Liver (tissue), 9 donors: ENCODE results near the gene PEX14. TPM values are rescaled to one million over a fixed set of nuclear protein-coding genes. Genes with fewer than 3 reads are reported as not detected.

Source experiments
- DNase-seq: peaks from one replicate; pipeline ENCODE4 v3.0.0-alpha.2; 2017; ENCODE audit warnings: low spot score
- H3K27ac ChIP-seq, 2 donors: one replicate each; pipeline ENCODE4 v1.7.0; 2013; ENCODE audit warnings: inconsistent platforms in 2 of 2, low read length in 2 of 2, control low read depth in 1 of 2, low read depth in 1 of 2, mild to moderate bottlenecking in 1 of 2
- H3K27me3 ChIP-seq, 4 donors: one replicate each; pipeline versions ENCODE4 v1.6.1 to v1.7.0; 2013; ENCODE audit warnings: low read length in 3 of 4, inconsistent platforms in 1 of 4, mild to moderate bottlenecking in 1 of 4, moderate library complexity in 1 of 4; ENCODE audit not compliant: control insufficient read depth in 4 of 4, insufficient read depth in 4 of 4
- H3K36me3 ChIP-seq, 4 donors: one replicate each; pipeline versions ENCODE4 v1.6.1 to v1.7.0; 2013; ENCODE audit warnings: low read length in 3 of 4, mild to moderate bottlenecking in 3 of 4, low read depth in 1 of 4, moderate library complexity in 1 of 4; ENCODE audit not compliant: control insufficient read depth in 4 of 4, insufficient read depth in 3 of 4
- H3K4me1 ChIP-seq, 4 donors: one replicate each; pipeline versions ENCODE4 v1.6.1 to v1.7.0; 2013; ENCODE audit warnings: low read length in 3 of 4, mild to moderate bottlenecking in 3 of 4, moderate library complexity in 1 of 4; ENCODE audit not compliant: control insufficient read depth in 4 of 4, insufficient read depth in 4 of 4
- H3K4me3 ChIP-seq, 3 donors: one replicate each; pipeline versions ENCODE4 v1.6.1 to v1.7.0; 2013; ENCODE audit warnings: low read length in 3 of 3, control low read depth in 1 of 3, low read depth in 1 of 3, mild to moderate bottlenecking in 1 of 3
- H3K9ac ChIP-seq, 2 donors: one replicate each; pipeline ENCODE4 v1.7.0; 2013; ENCODE audit warnings: low read length in 2 of 2, mild to moderate bottlenecking in 2 of 2, moderate library complexity in 2 of 2, control low read depth in 1 of 2, low read depth in 1 of 2
- H3K9me3 ChIP-seq, 4 donors: one replicate each; pipeline versions ENCODE4 v1.6.1 to v1.7.0; 2013; ENCODE audit warnings: low read length in 3 of 4; ENCODE audit not compliant: control insufficient read depth in 4 of 4
- EGR1 ChIP-seq, 2 donors: IDR thresholded peaks; 2 replicates each; pipeline ENCODE4 v1.6.1; 2016 to 2018; ENCODE audit warnings: antibody characterized with exemption in 2 of 2, low read depth in 2 of 2
- FOXA1 ChIP-seq: IDR thresholded peaks from 2 replicates; pipeline ENCODE4 v1.6.1; 2016; ENCODE audit warnings: antibody characterized with exemption
- FOXA2 ChIP-seq: IDR thresholded peaks from 2 replicates; pipeline ENCODE4 v1.6.1; 2016; ENCODE audit warnings: antibody characterized with exemption
- GABPA ChIP-seq, 2 donors: IDR thresholded peaks in 1 of 2; conservative IDR thresholded peaks in 1 of 2; 2 replicates each; pipeline ENCODE4 v1.6.1; 2016; ENCODE audit warnings: antibody characterized with exemption in 2 of 2, mild to moderate bottlenecking in 1 of 2, moderate library complexity in 1 of 2
- HNF4A ChIP-seq, 2 donors: conservative IDR thresholded peaks; 2 replicates each; pipeline ENCODE4 v1.6.1; 2016; ENCODE audit warnings: antibody characterized with exemption in 2 of 2, mild to moderate bottlenecking in 2 of 2
- HNF4G ChIP-seq: IDR thresholded peaks from 2 replicates; pipeline ENCODE4 v1.6.1; 2016; ENCODE audit warnings: antibody characterized with exemption
- JUND ChIP-seq, 2 donors: IDR thresholded peaks; 2 replicates each; pipeline ENCODE4 v1.6.1; 2016; ENCODE audit warnings: antibody characterized with exemption in 2 of 2
- NR2F2 ChIP-seq: IDR thresholded peaks from 2 replicates; pipeline ENCODE4 v1.6.1; 2016; ENCODE audit warnings: antibody characterized with exemption
- RAD21 ChIP-seq, 2 donors: IDR thresholded peaks; 2 replicates each; pipeline ENCODE4 v1.6.1; 2016; ENCODE audit warnings: antibody characterized with exemption in 2 of 2, mild to moderate bottlenecking in 2 of 2
- RXRA ChIP-seq, 2 donors: IDR thresholded peaks; 2 replicates each; pipeline ENCODE4 v1.6.1; 2017 to 2018; ENCODE audit warnings: antibody characterized with exemption in 2 of 2, mild to moderate bottlenecking in 1 of 2
- SP1 ChIP-seq: IDR thresholded peaks from 2 replicates; pipeline ENCODE4 v1.6.1; 2018; ENCODE audit warnings: antibody characterized with exemption, mild to moderate bottlenecking
- TAF1 ChIP-seq: conservative IDR thresholded peaks from 2 replicates; pipeline ENCODE4 v1.6.1; 2016; ENCODE audit warnings: antibody characterized with exemption, mild to moderate bottlenecking
- YY1 ChIP-seq: IDR thresholded peaks from 2 replicates; pipeline ENCODE4 v1.6.1; 2016; ENCODE audit warnings: antibody characterized with exemption, mild to moderate bottlenecking
- WGBS: extraction: QIAGEN DNeasy Blood & Tissue Kit; methylation state at CpG from one replicate; pipeline ENCODE4 v1.1.7; 2013; 5-methylcytosine and 5-hydroxymethylcytosine counted together
- polyA plus RNA-seq, 2 donors: library from polyadenylated mRNA; stranded (reverse) in 1 of 2; unstranded in 1 of 2; fragments of 200-250 nt in 1 of 2; fragments of >200 nt in 1 of 2; fragmentation: Nextera tagmentation in 1 of 2; extraction: Ambion mirVana in 1 of 2; gene quantifications; one replicate each; pipeline versions ENCODE4 v1.2.1 to v1.2.3, GENCODE V29; 2013 to 2015
- total RNA-seq, 2 donors: library from RNA; depleted of rRNA; stranded (reverse); fragments of >200 nt; gene quantifications; one replicate each; pipeline ENCODE4 v1.2.3, GENCODE V29; 2014
- TF ChIP-seq, protein P1 (sequence below): IDR thresholded peaks from 2 replicates; pipeline ENCODE4 v1.6.1; 2016; ENCODE audit warnings: antibody characterized with exemption
- TF ChIP-seq, protein P2 (sequence below): IDR thresholded peaks from 2 replicates; pipeline ENCODE4 v1.6.1; 2016; ENCODE audit warnings: antibody characterized with exemption, mild to moderate bottlenecking
- TF ChIP-seq, protein P3 (sequence below): IDR thresholded peaks from 2 replicates; pipeline ENCODE4 v1.6.1; 2016; ENCODE audit warnings: antibody characterized with exemption
- TF ChIP-seq, protein P4 (sequence below): IDR thresholded peaks from 2 replicates; pipeline ENCODE4 v1.6.1; 2016; ENCODE audit warnings: antibody characterized with exemption
- TF ChIP-seq, protein P5 (sequence below): fragments of 150-350 bp; IDR thresholded peaks from 2 replicates; pipeline ENCODE4 v1.5.1; 2017; ENCODE audit warnings: improper control_type of control experiment, low read depth, low read length; ENCODE audit not compliant: missing input control
- donor health status: healthy.
- donor health status: healthy.
- donor health status: healthy.
- donor health status: healthy.
- donor health status: healthy.

The PEX14 gene
- total and polyA plus RNA-seq, 4 donors = 7.1 to 16.1 (median 11.7) TPM

DNA sequence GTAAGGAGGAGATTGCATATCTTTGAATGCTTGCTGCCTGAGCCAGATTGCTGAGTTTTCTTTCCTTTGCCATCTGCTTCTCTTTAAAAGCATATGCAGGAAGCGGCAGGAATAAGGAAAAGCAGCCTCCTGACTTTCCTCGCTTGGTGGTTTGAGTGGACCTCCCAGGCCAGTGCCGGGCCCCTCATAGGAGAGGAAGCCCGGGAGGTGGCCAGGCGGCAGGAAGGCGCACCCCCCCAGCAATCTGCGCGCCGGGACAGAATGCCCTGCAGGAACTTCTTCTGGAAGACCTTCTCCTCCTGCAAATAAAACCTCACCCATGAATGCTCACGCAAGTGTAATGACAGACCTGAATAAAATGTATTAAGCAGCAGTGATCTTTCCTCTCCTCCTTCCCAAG lies 23.5 kb upstream of the PEX14 start:
- Histone ChIP-seq H3K36me3 (peaks cover 0 to 1% (median 0%) of the 10 kb centered on the region in 4 donors), H3K4me1 (no peaks in the 10 kb centered on the region), H3K9ac (no peak overlapping the region), H3K27me3 (no peaks in the 10 kb centered on the region), H3K9me3 (no peaks in the 10 kb centered on the region), H3K27ac (no peak overlapping the region), H3K4me3 (no peak overlapping the region)
- TF ChIP-seq, protein P1, sequence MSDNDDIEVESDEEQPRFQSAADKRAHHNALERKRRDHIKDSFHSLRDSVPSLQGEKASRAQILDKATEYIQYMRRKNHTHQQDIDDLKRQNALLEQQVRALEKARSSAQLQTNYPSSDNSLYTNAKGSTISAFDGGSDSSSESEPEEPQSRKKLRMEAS = no peak
- TF ChIP-seq EGR1 (IDR thresholded peaks at IDR 0.05; ENCODE audit: low read depth in 2 of 2) (no peak), YY1 (no peak), JUND (IDR thresholded peaks at IDR 0.05) (no peak), HNF4G (no peak)
- TF ChIP-seq, protein P2, sequence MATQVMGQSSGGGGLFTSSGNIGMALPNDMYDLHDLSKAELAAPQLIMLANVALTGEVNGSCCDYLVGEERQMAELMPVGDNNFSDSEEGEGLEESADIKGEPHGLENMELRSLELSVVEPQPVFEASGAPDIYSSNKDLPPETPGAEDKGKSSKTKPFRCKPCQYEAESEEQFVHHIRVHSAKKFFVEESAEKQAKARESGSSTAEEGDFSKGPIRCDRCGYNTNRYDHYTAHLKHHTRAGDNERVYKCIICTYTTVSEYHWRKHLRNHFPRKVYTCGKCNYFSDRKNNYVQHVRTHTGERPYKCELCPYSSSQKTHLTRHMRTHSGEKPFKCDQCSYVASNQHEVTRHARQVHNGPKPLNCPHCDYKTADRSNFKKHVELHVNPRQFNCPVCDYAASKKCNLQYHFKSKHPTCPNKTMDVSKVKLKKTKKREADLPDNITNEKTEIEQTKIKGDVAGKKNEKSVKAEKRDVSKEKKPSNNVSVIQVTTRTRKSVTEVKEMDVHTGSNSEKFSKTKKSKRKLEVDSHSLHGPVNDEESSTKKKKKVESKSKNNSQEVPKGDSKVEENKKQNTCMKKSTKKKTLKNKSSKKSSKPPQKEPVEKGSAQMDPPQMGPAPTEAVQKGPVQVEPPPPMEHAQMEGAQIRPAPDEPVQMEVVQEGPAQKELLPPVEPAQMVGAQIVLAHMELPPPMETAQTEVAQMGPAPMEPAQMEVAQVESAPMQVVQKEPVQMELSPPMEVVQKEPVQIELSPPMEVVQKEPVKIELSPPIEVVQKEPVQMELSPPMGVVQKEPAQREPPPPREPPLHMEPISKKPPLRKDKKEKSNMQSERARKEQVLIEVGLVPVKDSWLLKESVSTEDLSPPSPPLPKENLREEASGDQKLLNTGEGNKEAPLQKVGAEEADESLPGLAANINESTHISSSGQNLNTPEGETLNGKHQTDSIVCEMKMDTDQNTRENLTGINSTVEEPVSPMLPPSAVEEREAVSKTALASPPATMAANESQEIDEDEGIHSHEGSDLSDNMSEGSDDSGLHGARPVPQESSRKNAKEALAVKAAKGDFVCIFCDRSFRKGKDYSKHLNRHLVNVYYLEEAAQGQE = no peak
- TF ChIP-seq, protein P3, sequence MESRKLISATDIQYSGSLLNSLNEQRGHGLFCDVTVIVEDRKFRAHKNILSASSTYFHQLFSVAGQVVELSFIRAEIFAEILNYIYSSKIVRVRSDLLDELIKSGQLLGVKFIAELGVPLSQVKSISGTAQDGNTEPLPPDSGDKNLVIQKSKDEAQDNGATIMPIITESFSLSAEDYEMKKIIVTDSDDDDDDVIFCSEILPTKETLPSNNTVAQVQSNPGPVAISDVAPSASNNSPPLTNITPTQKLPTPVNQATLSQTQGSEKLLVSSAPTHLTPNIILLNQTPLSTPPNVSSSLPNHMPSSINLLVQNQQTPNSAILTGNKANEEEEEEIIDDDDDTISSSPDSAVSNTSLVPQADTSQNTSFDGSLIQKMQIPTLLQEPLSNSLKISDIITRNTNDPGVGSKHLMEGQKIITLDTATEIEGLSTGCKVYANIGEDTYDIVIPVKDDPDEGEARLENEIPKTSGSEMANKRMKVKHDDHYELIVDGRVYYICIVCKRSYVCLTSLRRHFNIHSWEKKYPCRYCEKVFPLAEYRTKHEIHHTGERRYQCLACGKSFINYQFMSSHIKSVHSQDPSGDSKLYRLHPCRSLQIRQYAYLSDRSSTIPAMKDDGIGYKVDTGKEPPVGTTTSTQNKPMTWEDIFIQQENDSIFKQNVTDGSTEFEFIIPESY = no peak
- WGBS = 29% methylated on average over 10 of the region's 10 CpGs
- DNase-seq = no peak

DNA sequence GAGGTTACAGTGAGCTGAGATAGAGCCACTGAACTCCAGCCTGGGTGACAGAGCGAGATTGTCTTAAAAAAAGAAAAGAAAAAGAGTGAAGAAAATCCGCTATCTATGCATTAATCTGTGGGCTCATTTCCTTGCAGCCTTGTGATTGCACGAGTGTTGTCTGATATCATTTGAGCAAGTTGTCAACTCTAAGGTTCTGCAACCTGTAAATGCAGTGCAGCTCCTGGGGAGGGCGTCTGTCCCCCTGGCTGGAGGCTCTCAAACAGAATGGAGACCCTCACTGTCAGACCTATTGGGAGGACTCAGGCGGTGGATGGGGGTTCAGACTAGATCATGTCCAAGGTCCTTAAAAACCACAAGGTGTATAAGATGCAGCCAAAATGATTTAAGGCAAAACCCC lies 18.7 kb upstream of the PEX14 start:
- Histone ChIP-seq H3K4me1 (peaks cover 0 to 4% (median 0%) of the 10 kb centered on the region in 4 donors), H3K27ac (no peak overlapping the region), H3K27me3 (no peaks in the 10 kb centered on the region), H3K36me3 (peaks cover 0 to 1% (median under 1%) of the 10 kb centered on the region in 4 donors), H3K9me3 (no peaks in the 10 kb centered on the region), H3K9ac (no peak overlapping the region), H3K4me3 (no peak overlapping the region)
- no peak for TF ChIP-seq NR2F2
- TF ChIP-seq, protein P4, sequence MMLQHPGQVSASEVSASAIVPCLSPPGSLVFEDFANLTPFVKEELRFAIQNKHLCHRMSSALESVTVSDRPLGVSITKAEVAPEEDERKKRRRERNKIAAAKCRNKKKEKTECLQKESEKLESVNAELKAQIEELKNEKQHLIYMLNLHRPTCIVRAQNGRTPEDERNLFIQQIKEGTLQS = no peak
- TF ChIP-seq, protein P5, sequence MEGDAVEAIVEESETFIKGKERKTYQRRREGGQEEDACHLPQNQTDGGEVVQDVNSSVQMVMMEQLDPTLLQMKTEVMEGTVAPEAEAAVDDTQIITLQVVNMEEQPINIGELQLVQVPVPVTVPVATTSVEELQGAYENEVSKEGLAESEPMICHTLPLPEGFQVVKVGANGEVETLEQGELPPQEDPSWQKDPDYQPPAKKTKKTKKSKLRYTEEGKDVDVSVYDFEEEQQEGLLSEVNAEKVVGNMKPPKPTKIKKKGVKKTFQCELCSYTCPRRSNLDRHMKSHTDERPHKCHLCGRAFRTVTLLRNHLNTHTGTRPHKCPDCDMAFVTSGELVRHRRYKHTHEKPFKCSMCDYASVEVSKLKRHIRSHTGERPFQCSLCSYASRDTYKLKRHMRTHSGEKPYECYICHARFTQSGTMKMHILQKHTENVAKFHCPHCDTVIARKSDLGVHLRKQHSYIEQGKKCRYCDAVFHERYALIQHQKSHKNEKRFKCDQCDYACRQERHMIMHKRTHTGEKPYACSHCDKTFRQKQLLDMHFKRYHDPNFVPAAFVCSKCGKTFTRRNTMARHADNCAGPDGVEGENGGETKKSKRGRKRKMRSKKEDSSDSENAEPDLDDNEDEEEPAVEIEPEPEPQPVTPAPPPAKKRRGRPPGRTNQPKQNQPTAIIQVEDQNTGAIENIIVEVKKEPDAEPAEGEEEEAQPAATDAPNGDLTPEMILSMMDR = no peak
- TF ChIP-seq, protein P1 = no peak
- TF ChIP-seq, protein P3 = no peak
- TF ChIP-seq FOXA1 = no peak
- TF ChIP-seq JUND (IDR thresholded peaks at IDR 0.05) = no peak
- TF ChIP-seq, protein P2 = no peak
- TF ChIP-seq GABPA (IDR thresholded peaks at IDR 0.05 in 1 of 2, conservative IDR thresholded peaks at IDR 0.05 in 1 of 2) = no peak
- no peak for TF ChIP-seq YY1
- TF ChIP-seq EGR1 (IDR thresholded peaks at IDR 0.05; ENCODE audit: low read depth in 2 of 2) = no peak
- TF ChIP-seq HNF4G = no peak
- TF ChIP-seq RAD21 (IDR thresholded peaks at IDR 0.05) = no peak
- TF ChIP-seq FOXA2 = no peak
- TF ChIP-seq TAF1 = no peak
- no peak for TF ChIP-seq HNF4A (conservative IDR thresholded peaks at IDR 0.05)
- TF ChIP-seq SP1 = no peak
- no peak for TF ChIP-seq RXRA (IDR thresholded peaks at IDR 0.05)
- 92% methylated on average over 5 of the region's 5 CpGs for WGBS
- DNase-seq = no peak
